ENCODE measurements around the gene S1PR4. TPM values are rescaled to one million over a fixed set of nuclear protein-coding genes. Genes with fewer than 3 reads are reported as not detected.
"Not testable (repeated sequence)": the region's sequence is repeated elsewhere in the genome, so short reads cannot be mapped to it uniquely, and the experiment has no call there.

S1PR4 gene
- total and polyA plus RNA-seq, 2 experiments from 2014 or later = 0.24 TPM; not detected in 1

DNA sequence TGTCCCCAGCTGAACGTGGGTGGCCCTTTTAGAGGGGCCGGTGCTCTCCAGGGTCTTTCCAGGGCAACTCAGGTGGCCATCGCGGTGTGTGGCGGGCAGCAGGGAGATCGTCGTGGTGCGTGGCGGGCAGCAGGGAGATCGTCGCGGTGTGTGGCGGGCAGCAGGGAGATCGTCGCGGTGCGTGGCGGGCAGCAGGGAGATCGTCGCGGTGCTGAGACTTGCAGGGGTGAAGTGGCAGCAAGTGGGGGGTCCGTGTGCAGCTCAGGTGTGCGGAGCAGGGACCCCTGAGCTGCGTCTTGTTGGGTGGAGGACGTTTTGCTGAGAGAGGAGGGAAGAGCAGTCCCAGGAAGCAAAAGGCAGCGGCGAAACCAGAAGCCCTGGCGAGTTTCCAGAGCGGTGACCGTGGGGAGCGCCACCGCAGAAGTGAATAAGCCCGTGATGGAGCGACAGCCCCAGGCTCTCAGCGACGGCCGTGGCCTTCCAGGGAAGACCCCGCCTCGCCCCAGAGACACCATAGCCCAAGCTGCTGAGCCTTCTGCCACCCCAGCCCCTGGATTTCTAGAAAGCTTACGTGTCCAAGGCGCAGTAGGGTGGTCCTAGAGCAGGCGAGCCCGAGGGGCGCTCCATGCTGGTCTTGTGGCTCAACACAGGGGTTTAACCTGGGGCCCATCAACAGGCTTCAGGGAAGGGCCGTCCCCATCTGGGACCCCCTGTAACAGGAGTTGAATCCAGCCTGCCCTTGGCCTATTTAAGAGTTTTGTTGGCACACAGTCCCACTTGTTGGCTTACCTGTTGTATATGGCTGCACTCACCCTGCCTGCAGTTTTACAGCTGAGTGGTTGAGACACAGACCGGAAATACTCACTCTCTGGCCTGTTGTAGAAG lies 12.6 kb downstream of the S1PR4 start:
- Mint-ChIP-seq H3K27ac (no peak overlapping the region), H3K4me1 (peaks cover 22% of the 10 kb centered on the region), H3K27me3 (ENCODE audit: insufficient read depth, low read depth, poor library complexity) (peaks cover 9% of the 10 kb centered on the region), H3K9me3 (no peaks in the 10 kb centered on the region; the same call in 2 of the 3 replicates), H3K4me3 (no peak overlapping the region; the same call in 2 of the 3 replicates), H3K36me3 (ENCODE audit: low read depth) (peaks cover 18% of the 10 kb centered on the region)
- DNase-seq (ENCODE audit: low spot score) (no peak), ATAC-seq (no peak)
- Histone ChIP-seq H3F3A (replicated peaks; ENCODE audit: low read depth) (no peaks in the 10 kb centered on the region), H2AFZ (no peak overlapping the region), H3K27ac (ENCODE audit: low read depth) (no peak overlapping the region), H4K20me1 (replicated peaks; ENCODE audit: insufficient read depth) (peaks cover 16% of the 10 kb centered on the region), H3K4me1 (ENCODE audit: insufficient read depth) (peaks cover 6% of the 10 kb centered on the region; the same call in 1 of the 2 replicates), H3K4me3 (no peak overlapping the region), H3K4me2 (no peak overlapping the region), H3K9me2 (ENCODE audit: insufficient read depth) (no peaks in the 10 kb centered on the region), H3K36me3 (ENCODE audit: insufficient read depth) (no peaks in the 10 kb centered on the region; the same call in 1 of the 2 replicates), H3K27me3 (ENCODE audit: insufficient read depth) (no peaks in the 10 kb centered on the region), H3K79me2 (replicated peaks; ENCODE audit: insufficient read depth) (peaks cover 68% of the 10 kb centered on the region)
- TF ChIP-seq, protein P1, sequence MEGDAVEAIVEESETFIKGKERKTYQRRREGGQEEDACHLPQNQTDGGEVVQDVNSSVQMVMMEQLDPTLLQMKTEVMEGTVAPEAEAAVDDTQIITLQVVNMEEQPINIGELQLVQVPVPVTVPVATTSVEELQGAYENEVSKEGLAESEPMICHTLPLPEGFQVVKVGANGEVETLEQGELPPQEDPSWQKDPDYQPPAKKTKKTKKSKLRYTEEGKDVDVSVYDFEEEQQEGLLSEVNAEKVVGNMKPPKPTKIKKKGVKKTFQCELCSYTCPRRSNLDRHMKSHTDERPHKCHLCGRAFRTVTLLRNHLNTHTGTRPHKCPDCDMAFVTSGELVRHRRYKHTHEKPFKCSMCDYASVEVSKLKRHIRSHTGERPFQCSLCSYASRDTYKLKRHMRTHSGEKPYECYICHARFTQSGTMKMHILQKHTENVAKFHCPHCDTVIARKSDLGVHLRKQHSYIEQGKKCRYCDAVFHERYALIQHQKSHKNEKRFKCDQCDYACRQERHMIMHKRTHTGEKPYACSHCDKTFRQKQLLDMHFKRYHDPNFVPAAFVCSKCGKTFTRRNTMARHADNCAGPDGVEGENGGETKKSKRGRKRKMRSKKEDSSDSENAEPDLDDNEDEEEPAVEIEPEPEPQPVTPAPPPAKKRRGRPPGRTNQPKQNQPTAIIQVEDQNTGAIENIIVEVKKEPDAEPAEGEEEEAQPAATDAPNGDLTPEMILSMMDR (conservative IDR thresholded peaks at IDR 0.05; ENCODE audit: low read depth in 2 of 2) = no peak
- no peak for TF ChIP-seq CREB1 (CRISPR knock-in tag; IDR thresholded peaks at IDR 0.05; ENCODE audit: low read depth)
- TF ChIP-seq, protein P2, sequence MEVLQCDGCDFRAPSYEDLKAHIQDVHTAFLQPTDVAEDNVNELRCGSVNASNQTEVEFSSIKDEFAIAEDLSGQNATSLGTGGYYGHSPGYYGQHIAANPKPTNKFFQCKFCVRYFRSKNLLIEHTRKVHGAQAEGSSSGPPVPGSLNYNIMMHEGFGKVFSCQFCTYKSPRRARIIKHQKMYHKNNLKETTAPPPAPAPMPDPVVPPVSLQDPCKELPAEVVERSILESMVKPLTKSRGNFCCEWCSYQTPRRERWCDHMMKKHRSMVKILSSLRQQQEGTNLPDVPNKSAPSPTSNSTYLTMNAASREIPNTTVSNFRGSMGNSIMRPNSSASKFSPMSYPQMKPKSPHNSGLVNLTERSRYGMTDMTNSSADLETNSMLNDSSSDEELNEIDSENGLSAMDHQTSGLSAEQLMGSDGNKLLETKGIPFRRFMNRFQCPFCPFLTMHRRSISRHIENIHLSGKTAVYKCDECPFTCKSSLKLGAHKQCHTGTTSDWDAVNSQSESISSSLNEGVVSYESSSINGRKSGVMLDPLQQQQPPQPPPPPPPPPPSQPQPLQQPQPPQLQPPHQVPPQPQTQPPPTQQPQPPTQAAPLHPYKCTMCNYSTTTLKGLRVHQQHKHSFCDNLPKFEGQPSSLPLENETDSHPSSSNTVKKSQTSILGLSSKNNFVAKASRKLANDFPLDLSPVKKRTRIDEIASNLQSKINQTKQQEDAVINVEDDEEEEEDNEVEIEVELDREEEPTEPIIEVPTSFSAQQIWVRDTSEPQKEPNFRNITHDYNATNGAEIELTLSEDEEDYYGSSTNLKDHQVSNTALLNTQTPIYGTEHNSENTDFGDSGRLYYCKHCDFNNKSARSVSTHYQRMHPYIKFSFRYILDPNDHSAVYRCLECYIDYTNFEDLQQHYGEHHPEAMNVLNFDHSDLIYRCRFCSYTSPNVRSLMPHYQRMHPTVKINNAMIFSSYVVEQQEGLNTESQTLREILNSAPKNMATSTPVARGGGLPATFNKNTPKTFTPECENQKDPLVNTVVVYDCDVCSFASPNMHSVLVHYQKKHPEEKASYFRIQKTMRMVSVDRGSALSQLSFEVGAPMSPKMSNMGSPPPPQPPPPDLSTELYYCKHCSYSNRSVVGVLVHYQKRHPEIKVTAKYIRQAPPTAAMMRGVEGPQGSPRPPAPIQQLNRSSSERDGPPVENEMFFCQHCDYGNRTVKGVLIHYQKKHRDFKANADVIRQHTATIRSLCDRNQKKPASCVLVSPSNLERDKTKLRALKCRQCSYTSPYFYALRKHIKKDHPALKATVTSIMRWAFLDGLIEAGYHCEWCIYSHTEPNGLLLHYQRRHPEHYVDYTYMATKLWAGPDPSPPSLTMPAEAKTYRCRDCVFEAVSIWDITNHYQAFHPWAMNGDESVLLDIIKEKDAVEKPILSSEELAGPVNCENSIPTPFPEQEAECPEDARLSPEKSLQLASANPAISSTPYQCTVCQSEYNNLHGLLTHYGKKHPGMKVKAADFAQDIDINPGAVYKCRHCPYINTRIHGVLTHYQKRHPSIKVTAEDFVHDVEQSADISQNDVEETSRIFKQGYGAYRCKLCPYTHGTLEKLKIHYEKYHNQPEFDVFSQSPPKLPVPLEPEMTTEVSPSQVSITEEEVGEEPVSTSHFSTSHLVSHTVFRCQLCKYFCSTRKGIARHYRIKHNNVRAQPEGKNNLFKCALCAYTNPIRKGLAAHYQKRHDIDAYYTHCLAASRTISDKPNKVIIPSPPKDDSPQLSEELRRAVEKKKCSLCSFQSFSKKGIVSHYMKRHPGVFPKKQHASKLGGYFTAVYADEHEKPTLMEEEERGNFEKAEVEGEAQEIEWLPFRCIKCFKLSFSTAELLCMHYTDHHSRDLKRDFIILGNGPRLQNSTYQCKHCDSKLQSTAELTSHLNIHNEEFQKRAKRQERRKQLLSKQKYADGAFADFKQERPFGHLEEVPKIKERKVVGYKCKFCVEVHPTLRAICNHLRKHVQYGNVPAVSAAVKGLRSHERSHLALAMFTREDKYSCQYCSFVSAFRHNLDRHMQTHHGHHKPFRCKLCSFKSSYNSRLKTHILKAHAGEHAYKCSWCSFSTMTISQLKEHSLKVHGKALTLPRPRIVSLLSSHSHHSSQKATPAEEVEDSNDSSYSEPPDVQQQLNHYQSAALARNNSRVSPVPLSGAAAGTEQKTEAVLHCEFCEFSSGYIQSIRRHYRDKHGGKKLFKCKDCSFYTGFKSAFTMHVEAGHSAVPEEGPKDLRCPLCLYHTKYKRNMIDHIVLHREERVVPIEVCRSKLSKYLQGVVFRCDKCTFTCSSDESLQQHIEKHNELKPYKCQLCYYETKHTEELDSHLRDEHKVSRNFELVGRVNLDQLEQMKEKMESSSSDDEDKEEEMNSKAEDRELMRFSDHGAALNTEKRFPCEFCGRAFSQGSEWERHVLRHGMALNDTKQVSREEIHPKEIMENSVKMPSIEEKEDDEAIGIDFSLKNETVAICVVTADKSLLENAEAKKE (CRISPR knock-in tag; IDR thresholded peaks at IDR 0.05) = no peak
- no peak for TF ChIP-seq ZNF331 (CRISPR knock-in tag; IDR thresholded peaks at IDR 0.05; ENCODE audit: low read depth)

DNA sequence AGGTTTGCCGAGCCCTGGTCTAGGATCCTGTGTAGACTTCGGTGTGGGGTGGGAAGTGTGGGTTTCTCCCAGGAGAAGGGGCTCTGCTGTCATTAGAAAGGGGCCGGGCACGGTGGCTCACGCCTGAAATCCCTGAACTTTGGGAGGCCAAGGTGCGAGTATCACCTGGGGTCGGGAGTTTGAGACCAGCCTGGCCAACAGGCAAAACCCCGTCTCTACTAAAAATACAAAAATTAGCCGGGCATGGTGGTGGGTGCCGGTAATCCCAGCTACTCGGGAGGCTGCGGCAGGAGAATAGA lies 13.2 kb downstream of the S1PR4 start:
- peaks cover 14% of the 10 kb centered on the region for H4K20me1 ChIP-seq (replicated peaks; ENCODE audit: insufficient read depth)
- H3K79me2 ChIP-seq (replicated peaks; ENCODE audit: insufficient read depth) = peaks cover 62% of the 10 kb centered on the region
- not testable (repeated sequence) for H3K36me3 ChIP-seq (ENCODE audit: insufficient read depth)

More for the DNA sequence above, 13.2 kb downstream of the S1PR4 start:
- H3K4me1 ChIP-seq (ENCODE audit: insufficient read depth); H3K27ac Mint-ChIP-seq; H3K4me3 ChIP-seq; H3F3A ChIP-seq (replicated peaks; ENCODE audit: low read depth); H3K27me3 Mint-ChIP-seq (ENCODE audit: insufficient read depth, low read depth, poor library complexity); H2AFZ ChIP-seq; ATAC-seq; H3K9me2 ChIP-seq (ENCODE audit: insufficient read depth); H3K4me2 ChIP-seq; H3K9me3 Mint-ChIP-seq; H3K27me3 ChIP-seq (ENCODE audit: insufficient read depth); H3K4me3 Mint-ChIP-seq; H3K27ac ChIP-seq (ENCODE audit: low read depth); DNase-seq (ENCODE audit: low spot score): not testable (repeated sequence)
- H3K4me1 Mint-ChIP-seq = peaks cover 19% of the 10 kb centered on the region
- peaks cover 18% of the 10 kb centered on the region for H3K36me3 Mint-ChIP-seq (ENCODE audit: low read depth)

Data from GM23338 (cell line).